Ovary (tissue), 3 donors: ENCODE data around the gene DDX60.

Experiments
- EP300 ChIP-seq: sonication (generic); formaldehyde crosslinking; IDR thresholded peaks from one replicate; pipeline ENCODE4 v1.6.1; 2017; ENCODE audit warnings: antibody characterized with exemption
- POLR2A ChIP-seq: fragments of 450-650 bp; IDR thresholded peaks from one replicate; pipeline ENCODE4 v1.6.1; 2017; ENCODE audit warnings: antibody characterized with exemption, mild to moderate bottlenecking, moderate library complexity
- TF ChIP-seq, protein P1 (sequence below), 3 donors: fragments of 450-650 bp in 2 of 3; fragments of 200-600 bp in 1 of 3; IDR thresholded peaks; one replicate each; pipeline versions ENCODE4 v1.5.1 to v1.8.0; 2016 to 2022; ENCODE audit warnings: antibody characterized with exemption in 3 of 3, mild to moderate bottlenecking in 1 of 3
- donor health status: DM: no; HTN: no; CAD: no.

- TF ChIP-seq, protein P1, sequence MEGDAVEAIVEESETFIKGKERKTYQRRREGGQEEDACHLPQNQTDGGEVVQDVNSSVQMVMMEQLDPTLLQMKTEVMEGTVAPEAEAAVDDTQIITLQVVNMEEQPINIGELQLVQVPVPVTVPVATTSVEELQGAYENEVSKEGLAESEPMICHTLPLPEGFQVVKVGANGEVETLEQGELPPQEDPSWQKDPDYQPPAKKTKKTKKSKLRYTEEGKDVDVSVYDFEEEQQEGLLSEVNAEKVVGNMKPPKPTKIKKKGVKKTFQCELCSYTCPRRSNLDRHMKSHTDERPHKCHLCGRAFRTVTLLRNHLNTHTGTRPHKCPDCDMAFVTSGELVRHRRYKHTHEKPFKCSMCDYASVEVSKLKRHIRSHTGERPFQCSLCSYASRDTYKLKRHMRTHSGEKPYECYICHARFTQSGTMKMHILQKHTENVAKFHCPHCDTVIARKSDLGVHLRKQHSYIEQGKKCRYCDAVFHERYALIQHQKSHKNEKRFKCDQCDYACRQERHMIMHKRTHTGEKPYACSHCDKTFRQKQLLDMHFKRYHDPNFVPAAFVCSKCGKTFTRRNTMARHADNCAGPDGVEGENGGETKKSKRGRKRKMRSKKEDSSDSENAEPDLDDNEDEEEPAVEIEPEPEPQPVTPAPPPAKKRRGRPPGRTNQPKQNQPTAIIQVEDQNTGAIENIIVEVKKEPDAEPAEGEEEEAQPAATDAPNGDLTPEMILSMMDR (IDR thresholded peaks at IDR 0.05) = no peak
- TF ChIP-seq POLR2A (no peak), EP300 (no peak)
Measured at GRCh38 chr4:168221301-168221700, 97.3 kb downstream of the DDX60 start.
